PC-9 (cell line): ENCODE measurements around the gene IFNLR1.

Source experiments
- CTCF ChIP-seq: fragments of 200-600 bp; sonication (generic); conservative IDR thresholded peaks from 2 replicates; pipeline ENCODE4 v1.6.1; 2017; ENCODE audit warnings: mixed run types, antibody characterized with exemption, mild to moderate bottlenecking, moderate library complexity
- EZH2 ChIP-seq: fragments of 200-600 bp; sonication (generic); IDR thresholded peaks from 2 replicates; pipeline ENCODE4 v1.8.0; 2017; ENCODE audit warnings: antibody characterized with exemption, low read depth

- TF ChIP-seq CTCF (no peak), EZH2 (no peak)
These were observed 6.0 kb upstream of the IFNLR1 start for GRCh38 chr1:24193046-24193445.
